ENCODE results near the gene IPO9. TPM values are rescaled to one million over a fixed set of nuclear protein-coding genes. Genes with fewer than 3 reads are reported as not detected.
"Not testable (repeated sequence)": the region's sequence is repeated elsewhere in the genome, so short reads cannot be mapped to it uniquely, and the experiment has no call there.

Gene IPO9
- total RNA-seq, 1 donor from 2014 or later = 124 TPM

- Mint-ChIP-seq H3K36me3 (ENCODE audit: low read depth) (no peaks in the 10 kb centered on the region), H3K27me3 (ENCODE audit: low read depth) (no peaks in the 10 kb centered on the region), H3K9me3 (peaks cover 3% of the 10 kb centered on the region), H3K4me1 (peaks cover 16% of the 10 kb centered on the region), H3K4me3 (no peak overlapping the region), H3K27ac (ENCODE audit: unreplicated experiment) (no peak overlapping the region)
- DNase-seq (ENCODE audit: low read depth, low spot score) = no peak
- TF ChIP-seq CTCF (conservative IDR thresholded peaks at IDR 0.05) = no peak
Observed at GRCh38 chr1:201898240-201898894, 69.4 kb downstream of the IPO9 start.

- Mint-ChIP-seq H3K4me1 (peaks cover 19% of the 10 kb centered on the region), H3K36me3 (ENCODE audit: low read depth) (no peaks in the 10 kb centered on the region), H3K27ac (ENCODE audit: unreplicated experiment) (no peak overlapping the region), H3K4me3 (no peak overlapping the region), H3K27me3 (ENCODE audit: low read depth) (no peaks in the 10 kb centered on the region), H3K9me3 (peaks cover 3% of the 10 kb centered on the region)
- no peak for DNase-seq (ENCODE audit: low read depth, low spot score)
- TF ChIP-seq CTCF (conservative IDR thresholded peaks at IDR 0.05) = no peak
Observed at GRCh38 chr1:201898992-201899391, 70.0 kb downstream of the IPO9 start.

GRCh38 chr1:201899683-201900429, 70.9 kb downstream of the IPO9 start:
- no peaks in the 10 kb centered on the region for H3K36me3 Mint-ChIP-seq (ENCODE audit: low read depth)
- H3K27ac Mint-ChIP-seq (ENCODE audit: unreplicated experiment) = peak overlapping the region; percentile 51
- H3K9me3 Mint-ChIP-seq = peaks cover 3% of the 10 kb centered on the region
- no peak for TF ChIP-seq CTCF (conservative IDR thresholded peaks at IDR 0.05)
- no peak overlapping the region for H3K4me3 Mint-ChIP-seq
- DNase-seq (ENCODE audit: low read depth, low spot score) = no peak
- no peaks in the 10 kb centered on the region for H3K27me3 Mint-ChIP-seq (ENCODE audit: low read depth)
- peaks cover 25% of the 10 kb centered on the region for H3K4me1 Mint-ChIP-seq

GRCh38 chr1:201900476-201900875, 71.5 kb downstream of the IPO9 start:
- Mint-ChIP-seq H3K4me3 (no peak overlapping the region), H3K36me3 (ENCODE audit: low read depth) (no peaks in the 10 kb centered on the region), H3K4me1 (peaks cover 25% of the 10 kb centered on the region), H3K27me3 (ENCODE audit: low read depth) (no peaks in the 10 kb centered on the region), H3K9me3 (peaks cover 3% of the 10 kb centered on the region), H3K27ac (ENCODE audit: unreplicated experiment) (peak overlapping the region; percentile 51)
- DNase-seq (ENCODE audit: low read depth, low spot score) = no peak
- TF ChIP-seq CTCF (conservative IDR thresholded peaks at IDR 0.05) = no peak

GRCh38 chr1:201901036-201901435, 72.1 kb downstream of the IPO9 start:
- H3K4me1 Mint-ChIP-seq = peaks cover 22% of the 10 kb centered on the region
- not testable (repeated sequence) for H3K9me3 Mint-ChIP-seq; H3K36me3 Mint-ChIP-seq (ENCODE audit: low read depth); H3K4me3 Mint-ChIP-seq; DNase-seq (ENCODE audit: low read depth, low spot score); H3K27ac Mint-ChIP-seq (ENCODE audit: unreplicated experiment); H3K27me3 Mint-ChIP-seq (ENCODE audit: low read depth)

- no peaks in the 10 kb centered on the region for H3K36me3 Mint-ChIP-seq (ENCODE audit: low read depth)
- no peaks in the 10 kb centered on the region for H3K27me3 Mint-ChIP-seq (ENCODE audit: low read depth)
- H3K4me1 Mint-ChIP-seq = peaks cover 19% of the 10 kb centered on the region
- DNase-seq (ENCODE audit: low read depth, low spot score) = no peak
- H3K9me3 Mint-ChIP-seq = peaks cover 3% of the 10 kb centered on the region
- H3K27ac Mint-ChIP-seq (ENCODE audit: unreplicated experiment) = no peak overlapping the region
- no peak overlapping the region for H3K4me3 Mint-ChIP-seq
- no peak for TF ChIP-seq CTCF (conservative IDR thresholded peaks at IDR 0.05)
Observed at GRCh38 chr1:201902198-201902597, 73.2 kb downstream of the IPO9 start.

All from neural crest cell (in vitro differentiated cells).